IMR-90 (cell line): ENCODE measurements around the gene MLEC. TPM values are rescaled to one million over a fixed set of nuclear protein-coding genes. Genes with fewer than 3 reads are reported as not detected.

Experiments
- ATAC-seq: fragments of 200-7000 bp; cut with Tn5 transposase; 2 replicates; pipeline ENCODE4 v1.9.1; 2020; ENCODE audit warnings: low read depth, mild to moderate bottlenecking, moderate library complexity
- BruUV-seq: library from RNA; stranded (reverse); fragments of 400-500 nt; replicated peaks from 2 replicates; lab custom pipeline; 2021; lab: Mats Ljungman, UMichigan
- CTCF ChIA-PET: fragments of 300-600 bp; formaldehyde crosslinking; extraction: SDS; loops from one replicate; lab custom pipeline; 2021; ENCODE audit warnings: antibody characterized with exemption; lab: Yijun Ruan, JAX
- POLR2A ChIA-PET: fragments of 300-600 bp; sonication (Branson Sonifier 250); formaldehyde crosslinking; loops from one replicate; lab custom pipeline; 2022; ENCODE audit warnings: antibody characterized with exemption; ENCODE audit not compliant: unreplicated experiment; lab: Charles Lee
- DNase-seq: peaks from one replicate; pipeline ENCODE4 v3.0.0; 2013
- H2AFZ ChIP-seq: replicated peaks from 2 replicates; pipeline ENCODE3; 2013; ENCODE audit warnings: low read length, mild to moderate bottlenecking; ENCODE audit not compliant: poor library complexity
- H2AK5ac ChIP-seq: 2 replicates; pipeline ENCODE4 v1.6.1; 2013; ENCODE audit warnings: low read depth, low read length, inconsistent platforms
- H2AK9ac ChIP-seq: replicated peaks from 2 replicates; pipeline ENCODE3; 2013; ENCODE audit warnings: mild to moderate bottlenecking, low read depth, low read length, moderate library complexity; ENCODE audit not compliant: poor library complexity
- H2BK120ac ChIP-seq: 2 replicates; pipeline ENCODE4 v1.6.1; 2013; ENCODE audit warnings: low read depth, low read length, inconsistent platforms
- H2BK15ac ChIP-seq: 3 replicates; pipeline ENCODE4 v1.6.1; 2013; ENCODE audit warnings: low read depth, low read length, inconsistent platforms
- H2BK20ac ChIP-seq: 2 replicates; pipeline ENCODE4 v1.6.1; 2013; ENCODE audit warnings: low read depth, mild to moderate bottlenecking, inconsistent platforms, low read length, moderate library complexity
- H2BK5ac ChIP-seq: 2 replicates; pipeline ENCODE4 v1.6.1; 2013; ENCODE audit warnings: mild to moderate bottlenecking, low read depth, low read length, inconsistent platforms; ENCODE audit not compliant: poor library complexity, severe bottlenecking
- H3K14ac ChIP-seq: replicated peaks from 2 replicates; pipeline ENCODE4 v1.6.1; 2013; ENCODE audit warnings: low read depth, low read length, inconsistent platforms
- H3K18ac ChIP-seq: 2 replicates; pipeline ENCODE4 v1.6.1; 2013; ENCODE audit warnings: low read depth, low read length, control low read depth
- H3K23ac ChIP-seq: 2 replicates; pipeline ENCODE4 v1.6.1; 2013; ENCODE audit warnings: low read depth, low read length, inconsistent platforms
- H3K27ac ChIP-seq: 2 replicates; pipeline ENCODE4 v1.5.1; 2013; ENCODE audit warnings: mild to moderate bottlenecking, control low read depth, low read length; ENCODE audit not compliant: insufficient read depth
- H3K27me3 ChIP-seq: 2 replicates; pipeline ENCODE4 v1.6.1; 2013; ENCODE audit warnings: low read length; ENCODE audit not compliant: control insufficient read depth, insufficient read depth
- H3K36me3 ChIP-seq: 2 replicates; pipeline ENCODE4 v1.6.1; 2013; ENCODE audit warnings: low read length, mixed read lengths; ENCODE audit not compliant: control insufficient read depth, insufficient read depth
- H3K4ac ChIP-seq: 2 replicates; pipeline ENCODE4 v1.6.1; 2013; ENCODE audit warnings: low read depth, low read length, inconsistent platforms
- H3K4me1 ChIP-seq: 2 replicates; pipeline ENCODE4 v1.6.1; 2013; ENCODE audit warnings: low read length, mixed read lengths; ENCODE audit not compliant: control insufficient read depth, insufficient read depth
- H3K4me2 ChIP-seq: 2 replicates; pipeline ENCODE4 v1.6.1; 2013; ENCODE audit warnings: low read depth, mild to moderate bottlenecking, control low read depth, low read length, moderate library complexity
- H3K4me3 ChIP-seq: 2 replicates; pipeline ENCODE4 v1.5.1; 2013; ENCODE audit warnings: low read depth, mild to moderate bottlenecking, control low read depth, low read length, moderate library complexity; ENCODE audit not compliant: insufficient read depth
- H3K56ac ChIP-seq: 2 replicates; pipeline ENCODE4 v1.6.1; 2013; ENCODE audit warnings: low read length, inconsistent platforms; ENCODE audit not compliant: insufficient read depth; ENCODE audit errors: extremely low read depth
- H3K79me1 ChIP-seq, 2 experiments: 2 replicates each; pipeline ENCODE4 v1.6.1; 2013; ENCODE audit warnings: low read length in 2 of 2, inconsistent platforms in 1 of 2, low read depth in 1 of 2
- H3K9ac ChIP-seq: 2 replicates; pipeline ENCODE4 v1.6.1; 2013; ENCODE audit warnings: low read depth, low read length, control low read depth
- H3K9me1 ChIP-seq: 2 replicates; pipeline ENCODE4 v1.6.1; 2013; ENCODE audit warnings: low read length, inconsistent platforms; ENCODE audit not compliant: insufficient read depth
- H3K9me3 ChIP-seq: 2 replicates; pipeline ENCODE4 v1.6.1; 2013; ENCODE audit warnings: low read length; ENCODE audit not compliant: control insufficient read depth, insufficient read depth
- H4K20me1 ChIP-seq: 2 replicates; pipeline ENCODE4 v1.6.1; 2013; ENCODE audit warnings: low read length, inconsistent platforms; ENCODE audit not compliant: insufficient read depth
- H4K5ac ChIP-seq: 2 replicates; pipeline ENCODE4 v1.6.1; 2013; ENCODE audit warnings: mild to moderate bottlenecking, low read depth, low read length, control low read depth
- H4K8ac ChIP-seq, 2 experiments: 2 replicates each; pipeline ENCODE4 v1.6.1; 2013; ENCODE audit warnings: low read depth in 2 of 2, low read length in 2 of 2, control low read depth in 1 of 2, inconsistent platforms in 1 of 2
- H4K91ac ChIP-seq: 2 replicates; pipeline ENCODE4 v1.6.1; 2013; ENCODE audit warnings: low read depth, low read length, inconsistent platforms; ENCODE audit not compliant: insufficient read depth
- MAFK ChIP-seq: IDR thresholded peaks from 2 replicates; pipeline ENCODE4 v1.6.1; 2012; ENCODE audit warnings: low read depth, low read length, improper control_type of control experiment
- RFX5 ChIP-seq: IDR thresholded peaks from 2 replicates; pipeline ENCODE4 v1.8.0; 2012; ENCODE audit warnings: low read depth, mild to moderate bottlenecking, low read length, moderate library complexity
- WGBS, 2 experiments: methylation state at CpG; one replicate each; pipeline versions ENCODE4 v1.1.5 to v1.1.7; 2013; ENCODE audit warnings: missing lambda C conversion rate in 2 of 2; ENCODE audit not compliant: insufficient read length in 1 of 2; ENCODE audit errors: extremely low coverage in 2 of 2; 5-methylcytosine and 5-hydroxymethylcytosine counted together
- dilution Hi-C: fragments of 300-500 bp; cut with HindIII; formaldehyde crosslinking; loops from one replicate; pipeline ENCODE4 v1.14.3; 2018; ENCODE audit warnings: low sequenced_read_pairs; ENCODE audit not compliant: unreplicated experiment
- in situ Hi-C: fragments of 300-500 bp; cut with MboI; formaldehyde crosslinking; loops from 3 replicates; pipeline ENCODE4 v1.14.3; 2019; ENCODE audit warnings: low sequenced_read_pairs, inconsistent platforms, mixed read lengths
- intact Hi-C: fragments of 100-400 bp; cut with micrococcal nuclease; formaldehyde crosslinking; loops from 2 replicates; pipeline ENCODE4 v1.10.0; 2022
- polyA plus RNA-seq, 3 experiments: library from polyadenylated mRNA; depleted of rRNA; stranded (reverse); fragments of >200 nt; gene quantifications; 2 replicates each; pipeline ENCODE4 v1.2.3, GENCODE V29; 2012; ENCODE audit warnings: low replicate concordance in 1 of 3
- total RNA-seq: library from RNA; depleted of rRNA; stranded (reverse); fragments of >200 nt; gene quantifications from 2 replicates; pipeline ENCODE4 v1.2.3, GENCODE V29; 2012

The MLEC gene
- total and polyA plus RNA-seq, 2 of the 4 experiments (the other 2 are of a cell fraction): 44.1 to 137 TPM

- ChIA-PET POLR2A (no interaction called here), CTCF (interaction anchor here (1.3 kb wide), 1 partner anchor 10 kb away, joined by 8 read pairs; no protein-coding TSS in a partner anchor)
- Histone ChIP-seq H3K23ac (no peak overlapping the region), H3K36me3 (no peaks in the 10 kb centered on the region), H3K9me1 (peaks cover 5% of the 10 kb centered on the region; the same call in 1 of the 2 replicates), H3K56ac (no peak overlapping the region), H2BK120ac (no peak overlapping the region), H2BK5ac (no peak overlapping the region), H3K18ac (no peak overlapping the region), H2BK15ac (no peak overlapping the region), H3K9ac (no peak overlapping the region), H3K4me3 (no peak overlapping the region), H3K4me1 (no peaks in the 10 kb centered on the region), H4K5ac (no peak overlapping the region), H4K8ac (no peak overlapping the region), H3K14ac (no peak overlapping the region), H3K27ac (no peak overlapping the region), H3K79me1 (no peaks in the 10 kb centered on the region), H2AK5ac (no peak overlapping the region), H3K4ac (no peak overlapping the region), H2BK20ac (no peak overlapping the region), H4K91ac (no peak overlapping the region), H3K4me2 (no peak overlapping the region), H3K27me3 (peaks cover 41% of the 10 kb centered on the region), H2AFZ (no peak overlapping the region), H4K20me1 (no peaks in the 10 kb centered on the region), H3K9me3 (no peaks in the 10 kb centered on the region), H2AK9ac (no peak overlapping the region)
- ATAC-seq: no peak
- dilution Hi-C loops (no loop called here), in situ Hi-C loops (no loop called here), intact Hi-C loops (no loop called here)
- BruUV-seq: no TSS peak
- no peak for TF ChIP-seq RFX5
- no peak for TF ChIP-seq MAFK
- DNase-seq: no peak
- 38% methylated on average over 4 of the region's 8 CpGs; no CpG with 5 or more reads in 1 of the 2 experiments for WGBS, 2 experiments
These were observed 27.8 kb upstream of the MLEC start for GRCh38 chr12:120659151-120659525.
